ENCODE results near the gene AP1M1. TPM values are rescaled to one million over a fixed set of nuclear protein-coding genes. Genes with fewer than 3 reads are reported as not detected.

Gene AP1M1
- total and polyA plus RNA-seq, 4 donors: 31.2 to 85.7 (median 54.2) TPM

- TF ChIP-seq, protein P1, sequence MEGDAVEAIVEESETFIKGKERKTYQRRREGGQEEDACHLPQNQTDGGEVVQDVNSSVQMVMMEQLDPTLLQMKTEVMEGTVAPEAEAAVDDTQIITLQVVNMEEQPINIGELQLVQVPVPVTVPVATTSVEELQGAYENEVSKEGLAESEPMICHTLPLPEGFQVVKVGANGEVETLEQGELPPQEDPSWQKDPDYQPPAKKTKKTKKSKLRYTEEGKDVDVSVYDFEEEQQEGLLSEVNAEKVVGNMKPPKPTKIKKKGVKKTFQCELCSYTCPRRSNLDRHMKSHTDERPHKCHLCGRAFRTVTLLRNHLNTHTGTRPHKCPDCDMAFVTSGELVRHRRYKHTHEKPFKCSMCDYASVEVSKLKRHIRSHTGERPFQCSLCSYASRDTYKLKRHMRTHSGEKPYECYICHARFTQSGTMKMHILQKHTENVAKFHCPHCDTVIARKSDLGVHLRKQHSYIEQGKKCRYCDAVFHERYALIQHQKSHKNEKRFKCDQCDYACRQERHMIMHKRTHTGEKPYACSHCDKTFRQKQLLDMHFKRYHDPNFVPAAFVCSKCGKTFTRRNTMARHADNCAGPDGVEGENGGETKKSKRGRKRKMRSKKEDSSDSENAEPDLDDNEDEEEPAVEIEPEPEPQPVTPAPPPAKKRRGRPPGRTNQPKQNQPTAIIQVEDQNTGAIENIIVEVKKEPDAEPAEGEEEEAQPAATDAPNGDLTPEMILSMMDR (IDR thresholded peaks at IDR 0.05; ENCODE audit: control extremely low read depth, extremely low read depth): no peak
- peaks cover 0 to 3% (median 0%) of the 10 kb centered on the region in 4 donors for H3K36me3 ChIP-seq (ENCODE audit: control insufficient read depth in 4 of 4, insufficient read depth in 4 of 4, low read length in 4 of 4)
Measured at GRCh38 chr19:16154557-16154956, 43.2 kb upstream of the AP1M1 start.

GRCh38 chr19:16155128-16155527, 42.6 kb upstream of the AP1M1 start:
- no peak overlapping the region for H3K9ac ChIP-seq (ENCODE audit: insufficient read depth in 1 of 2, low read length in 2 of 2)
- no peaks in the 10 kb centered on the region for H3K9me3 ChIP-seq (ENCODE audit: control insufficient read depth in 4 of 4, insufficient read depth in 3 of 4, low read length in 3 of 4)
- ATAC-seq (ENCODE audit: insufficient read depth, low FRiP score): no peak
- WGBS, 2 donors: 88 to 92% methylated on average over 1 of the region's 1 CpG
- no peak for DNase-seq
- TF ChIP-seq, protein P1 (IDR thresholded peaks at IDR 0.05; ENCODE audit: control extremely low read depth, extremely low read depth): no peak
- H3K36me3 ChIP-seq (ENCODE audit: control insufficient read depth in 4 of 4, insufficient read depth in 4 of 4, low read length in 4 of 4): peaks cover 0 to 3% (median 0%) of the 10 kb centered on the region in 4 donors
- H3K27me3 ChIP-seq (ENCODE audit: control insufficient read depth in 3 of 3, insufficient read depth in 3 of 3, low read length in 2 of 3): no peaks in the 10 kb centered on the region
- H3K4me1 ChIP-seq (ENCODE audit: control insufficient read depth in 5 of 5, insufficient read depth in 5 of 5, low read length in 5 of 5): no peaks in the 10 kb centered on the region
- H3K4me3 ChIP-seq: no peak overlapping the region
- H3K27ac ChIP-seq (ENCODE audit: low read depth in 1 of 2, low read length in 1 of 2): no peak overlapping the region

More at GRCh38 chr19:16154557-16154956, 43.2 kb upstream of the AP1M1 start:
- Histone ChIP-seq H3K4me3 (no peak overlapping the region), H3K4me1 (ENCODE audit: control insufficient read depth in 5 of 5, insufficient read depth in 5 of 5, low read length in 5 of 5) (no peaks in the 10 kb centered on the region), H3K9me3 (ENCODE audit: control insufficient read depth in 4 of 4, insufficient read depth in 3 of 4, low read length in 3 of 4) (no peaks in the 10 kb centered on the region), H3K9ac (ENCODE audit: insufficient read depth in 1 of 2, low read length in 2 of 2) (no peak overlapping the region), H3K27me3 (ENCODE audit: control insufficient read depth in 3 of 3, insufficient read depth in 3 of 3, low read length in 2 of 3) (no peaks in the 10 kb centered on the region), H3K27ac (ENCODE audit: low read depth in 1 of 2, low read length in 1 of 2) (no peak overlapping the region)
- WGBS, 2 donors: 94 to 95% methylated on average over 8 of the region's 8 CpGs
- ATAC-seq (ENCODE audit: insufficient read depth, low FRiP score) (no peak), DNase-seq (no peak)

DNA sequence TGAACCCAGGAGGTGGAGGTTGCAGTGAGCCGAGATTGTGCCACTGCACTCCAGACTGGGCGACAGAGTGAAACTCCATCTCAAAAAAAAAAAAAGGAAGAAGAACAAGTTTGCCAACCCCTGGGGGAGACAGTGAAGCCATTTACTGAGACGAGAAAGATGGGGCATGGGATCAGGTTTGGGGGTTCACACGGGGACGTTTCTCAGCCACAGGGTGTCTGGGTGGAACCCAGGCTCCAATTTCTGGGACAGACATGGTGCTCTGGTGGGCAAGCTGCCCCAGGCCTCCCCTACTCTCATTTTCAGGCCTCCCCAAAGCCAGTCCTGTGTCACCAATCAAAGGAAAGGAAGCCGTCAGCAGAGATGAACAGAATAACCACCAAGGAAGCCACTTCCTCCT, 40.8 kb upstream of the AP1M1 start:
- Histone ChIP-seq H3K9ac (ENCODE audit: insufficient read depth in 1 of 2, low read length in 2 of 2) (no peak overlapping the region), H3K4me1 (ENCODE audit: control insufficient read depth in 5 of 5, insufficient read depth in 5 of 5, low read length in 5 of 5) (no peaks in the 10 kb centered on the region), H3K27me3 (ENCODE audit: control insufficient read depth in 3 of 3, insufficient read depth in 3 of 3, low read length in 2 of 3) (no peaks in the 10 kb centered on the region), H3K9me3 (ENCODE audit: control insufficient read depth in 4 of 4, insufficient read depth in 3 of 4, low read length in 3 of 4) (no peaks in the 10 kb centered on the region), H3K27ac (ENCODE audit: low read depth in 1 of 2, low read length in 1 of 2) (no peak overlapping the region), H3K4me3 (no peak overlapping the region), H3K36me3 (ENCODE audit: control insufficient read depth in 4 of 4, insufficient read depth in 4 of 4, low read length in 4 of 4) (peaks cover 0 to 3% (median 0%) of the 10 kb centered on the region in 4 donors)
- DNase-seq (no peak), ATAC-seq (ENCODE audit: insufficient read depth, low FRiP score) (no peak)
- WGBS, 2 donors: 43 to 72% methylated on average over 6 of the region's 6 CpGs
- TF ChIP-seq, protein P1 (IDR thresholded peaks at IDR 0.05; ENCODE audit: control extremely low read depth, extremely low read depth): no peak

DNA sequence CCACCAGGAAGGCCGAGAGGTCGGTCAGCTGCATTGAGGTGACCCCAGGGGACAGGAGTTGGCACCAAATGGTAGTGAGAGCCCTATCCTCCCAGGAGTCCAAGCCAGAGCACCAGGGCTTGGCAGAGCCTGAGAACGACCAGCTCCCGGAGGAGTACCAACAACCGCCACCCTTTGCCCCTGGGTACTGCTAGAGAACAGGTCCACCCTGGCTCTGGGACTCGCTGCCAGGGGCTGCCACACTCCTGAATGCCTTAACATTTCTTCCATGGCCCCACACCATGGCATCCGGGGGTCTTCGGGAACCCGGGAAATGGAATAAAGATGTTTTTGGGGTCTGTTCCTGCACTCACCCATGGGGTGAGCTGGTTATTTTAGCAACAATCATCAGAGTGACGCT, 40.1 kb upstream of the AP1M1 start:
- Histone ChIP-seq H3K27me3 (ENCODE audit: control insufficient read depth in 3 of 3, insufficient read depth in 3 of 3, low read length in 2 of 3) (no peaks in the 10 kb centered on the region), H3K9ac (ENCODE audit: insufficient read depth in 1 of 2, low read length in 2 of 2) (no peak overlapping the region), H3K36me3 (ENCODE audit: control insufficient read depth in 4 of 4, insufficient read depth in 4 of 4, low read length in 4 of 4) (peaks cover 0 to 3% (median 0%) of the 10 kb centered on the region in 4 donors), H3K4me1 (ENCODE audit: control insufficient read depth in 5 of 5, insufficient read depth in 5 of 5, low read length in 5 of 5) (no peaks in the 10 kb centered on the region), H3K4me3 (no peak overlapping the region), H3K9me3 (ENCODE audit: control insufficient read depth in 4 of 4, insufficient read depth in 3 of 4, low read length in 3 of 4) (no peaks in the 10 kb centered on the region), H3K27ac (ENCODE audit: low read depth in 1 of 2, low read length in 1 of 2) (no peak overlapping the region)
- ATAC-seq (ENCODE audit: insufficient read depth, low FRiP score) (no peak), DNase-seq (no peak)
- 87 to 88% methylated on average over 10 of the region's 10 CpGs for WGBS, 2 donors
- TF ChIP-seq, protein P1 (IDR thresholded peaks at IDR 0.05; ENCODE audit: control extremely low read depth, extremely low read depth): no peak

Measured in lung (tissue), 12 donors.